Stimulated activated CD8-positive, alpha-beta memory T cell treated with anti-CD3 and anti-CD28 coated beads, Interleukin-7, amount 100 ng/mL, for 4 hours (primary cell): ENCODE results near the gene PPTC7.
"Not testable (repeated sequence)": the region's sequence is repeated elsewhere in the genome, so short reads cannot be mapped to it uniquely, and the experiment has no call there.

Experiments used
- DNase-seq, 2 donors: peaks; one replicate each; pipeline ENCODE4 v3.0.0-alpha.2; 2020; ENCODE audit warnings: low read depth in 2 of 2

The PPTC7 gene

GRCh38 chr12:110583137-110584059, at the start of gene PPTC7:
TSS of gene PPTC7 (minus strand) at chr12:110583318. CDS start at chr12:110583031, 287 bp downstream.
- DNase-seq = peak; percentile 95 to 97

GRCh38 chr12:110627500-110628195, 44.5 kb upstream of the PPTC7 start:
- DNase-seq = no peak

- no peak for DNase-seq
Measured at GRCh38 chr12:110622582-110622981, 39.5 kb upstream of the PPTC7 start.

- no peak for DNase-seq
Measured at GRCh38 chr12:110619534-110619953, 36.4 kb upstream of the PPTC7 start.

- DNase-seq = no peak
Measured at GRCh38 chr12:110616471-110617115, 33.5 kb upstream of the PPTC7 start.

GRCh38 chr12:110615171-110615570, 32.1 kb upstream of the PPTC7 start:
- no peak for DNase-seq

- peak; percentile 91 to 96 for DNase-seq
Measured at GRCh38 chr12:110613771-110614684, 30.9 kb upstream of the PPTC7 start, which contains the start of gene TCTN1. TSS of gene TCTN1 (plus strand) at chr12:110614129. CDS start at chr12:110614183, 54 bp downstream.

GRCh38 chr12:110613071-110613770, 30.1 kb upstream of the PPTC7 start:
- no peak for DNase-seq

- no peak for DNase-seq
Measured at GRCh38 chr12:110606253-110606611, 23.1 kb upstream of the PPTC7 start.

GRCh38 chr12:110602085-110602814, 19.1 kb upstream of the PPTC7 start:
- DNase-seq = peak in 1 of 2 donors; percentile 34

- no peak for DNase-seq
Measured at GRCh38 chr12:110600254-110600653, 17.1 kb upstream of the PPTC7 start.

- no peak for DNase-seq
Measured at GRCh38 chr12:110599334-110599733, 16.2 kb upstream of the PPTC7 start.

- DNase-seq = no peak
Measured at GRCh38 chr12:110597885-110598284, 14.8 kb upstream of the PPTC7 start.

GRCh38 chr12:110592919-110593318, 9.8 kb upstream of the PPTC7 start:
- not testable (repeated sequence) for DNase-seq

GRCh38 chr12:110592078-110592477, 9.0 kb upstream of the PPTC7 start:
- no peak for DNase-seq

GRCh38 chr12:110591451-110592051, 8.4 kb upstream of the PPTC7 start:
- no peak for DNase-seq

GRCh38 chr12:110590806-110591326, 7.7 kb upstream of the PPTC7 start:
- no peak for DNase-seq

- no peak for DNase-seq
Measured at GRCh38 chr12:110590059-110590458, 6.9 kb upstream of the PPTC7 start.

- DNase-seq = not testable (repeated sequence)
Measured at GRCh38 chr12:110587102-110587501, 4.0 kb upstream of the PPTC7 start.
